PC-3 (cell line): ENCODE data around the gene FOSB. TPM values are rescaled to one million over a fixed set of nuclear protein-coding genes. Genes with fewer than 3 reads are reported as not detected.

ENCODE experiments used
- ATAC-seq: fragments of 200-7000 bp; cut with Tn5 transposase; 2 replicates; pipeline ENCODE4 v1.9.1; 2020; ENCODE audit warnings: mild to moderate bottlenecking, moderate library complexity
- BruUV-seq: library from RNA; stranded (reverse); fragments of 400-500 nt; replicated peaks from 2 replicates; lab custom pipeline; 2021; lab: Mats Ljungman, UMichigan
- CTCF ChIA-PET: fragments of 300-600 bp; sonication (Branson Sonifier 250); formaldehyde crosslinking; loops from one replicate; lab custom pipeline; 2022; ENCODE audit warnings: antibody characterized with exemption; lab: Charles Lee
- POLR2A ChIA-PET: fragments of 300-600 bp; sonication (Branson Sonifier 250); formaldehyde crosslinking; loops from one replicate; lab custom pipeline; 2022; ENCODE audit warnings: antibody characterized with exemption; ENCODE audit not compliant: unreplicated experiment; lab: Charles Lee
- DNase-seq: peaks from one replicate; pipeline ENCODE4 v3.0.0-alpha.2; 2015
- H2AFZ ChIP-seq: fragments of 300-600 bp; sonication (generic); 2 replicates; pipeline ENCODE4 v1.6.0; 2016; ENCODE audit warnings: antibody characterized with exemption, low read length
- H3F3A ChIP-seq: fragments of 300-600 bp; sonication (generic); one replicate; pipeline ENCODE4 v1.6.0; 2017; ENCODE audit warnings: antibody characterized with exemption, low read length, control low read depth, mild to moderate bottlenecking; ENCODE audit not compliant: unreplicated experiment
- H3K27ac ChIP-seq: fragments of 300-600 bp; sonication (generic); 2 replicates; pipeline ENCODE4 v1.5.1; 2016; ENCODE audit warnings: mild to moderate bottlenecking, low read length
- H3K27me3 ChIP-seq: fragments of 300-600 bp; sonication (generic); 2 replicates; pipeline ENCODE4 v1.6.1; 2016; ENCODE audit warnings: low read length, mixed read lengths
- H3K36me3 ChIP-seq: fragments of 300-600 bp; sonication (generic); 2 replicates; pipeline ENCODE4 v1.6.1; 2016; ENCODE audit warnings: low read depth, mixed run types, low read length, mixed read lengths
- H3K4me1 ChIP-seq: fragments of 300-600 bp; sonication (generic); 2 replicates; pipeline ENCODE4 v1.5.1; 2016; ENCODE audit warnings: low read length; ENCODE audit not compliant: insufficient read depth
- H3K4me2 ChIP-seq: fragments of 300-600 bp; sonication (generic); 2 replicates; pipeline ENCODE4 v1.6.0; 2016; ENCODE audit warnings: low read length
- H3K4me3 ChIP-seq: fragments of 300-600 bp; sonication (generic); 2 replicates; pipeline ENCODE4 v1.5.1; 2016; ENCODE audit warnings: mild to moderate bottlenecking, low read length, mixed read lengths
- H3K79me2 ChIP-seq: fragments of 300-600 bp; sonication (generic); 2 replicates; pipeline ENCODE4 v1.6.1; 2017; ENCODE audit warnings: low read length, mixed read lengths
- H3K9ac ChIP-seq: fragments of 300-600 bp; sonication (generic); 2 replicates; pipeline ENCODE4 v1.6.0; 2016; ENCODE audit warnings: mild to moderate bottlenecking, low read length
- H3K9me2 ChIP-seq: fragments of 300-600 bp; sonication (generic); replicated peaks from 2 replicates; pipeline ENCODE4 v1.6.1; 2016; ENCODE audit warnings: mixed run types, low read length, mixed read lengths
- H3K9me3 ChIP-seq: fragments of 300-600 bp; sonication (generic); 2 replicates; pipeline ENCODE4 v1.6.1; 2016; ENCODE audit warnings: low read length, mixed read lengths
- H4K20me1 ChIP-seq: fragments of 300-600 bp; sonication (generic); 2 replicates; pipeline ENCODE4 v1.6.1; 2016; ENCODE audit warnings: low read length, mixed read lengths
- CTCF ChIP-seq: fragments of 300-600 bp; sonication (generic); conservative IDR thresholded peaks from 2 replicates; pipeline ENCODE4 v1.5.1; 2017; ENCODE audit warnings: antibody characterized with exemption, low read depth, mild to moderate bottlenecking, low read length
- EZH2 ChIP-seq: fragments of 300-600 bp; sonication (generic); IDR thresholded peaks from one replicate; pipeline ENCODE4 v1.6.1; 2017; ENCODE audit warnings: antibody characterized with exemption, mild to moderate bottlenecking, low read length; ENCODE audit not compliant: unreplicated experiment
- EZH2phosphoT487 ChIP-seq: fragments of 300-600 bp; sonication (generic); IDR thresholded peaks from 2 replicates; pipeline ENCODE4 v1.6.1; 2018; ENCODE audit warnings: mild to moderate bottlenecking, antibody characterized with exemption, low read length, borderline replicate concordance
- intact Hi-C: fragments of 100-400 bp; cut with micrococcal nuclease; formaldehyde crosslinking; loops from 2 replicates; pipeline ENCODE4 v1.9.0; 2023
- total RNA-seq: library from RNA; depleted of rRNA; stranded (reverse); fragments of >200 nt; gene quantifications from 2 replicates; pipeline ENCODE4 v1.2.3, GENCODE V29; 2014

Gene FOSB
- total RNA-seq, 1 experiment from 2014 or later, result 35.8 TPM

- no peak overlapping the region for H3K9ac ChIP-seq
- peaks cover 4% of the 10 kb centered on the region; the same call in 1 of the 2 replicates for H3K4me1 ChIP-seq
- no peak overlapping the region for H3K4me2 ChIP-seq
- no peaks in the 10 kb centered on the region for H4K20me1 ChIP-seq
- H3F3A ChIP-seq, result no peaks in the 10 kb centered on the region
- H2AFZ ChIP-seq, result no peak overlapping the region
- H3K36me3 ChIP-seq, result no peaks in the 10 kb centered on the region
- CTCF ChIA-PET, result no interaction called here
- BruUV-seq, result no TSS peak
- POLR2A ChIA-PET, result no interaction called here
- intact Hi-C loops, result no loop called here
- H3K4me3 ChIP-seq, result no peak overlapping the region
- DNase-seq (no peak), ATAC-seq (no peak)
- TF ChIP-seq EZH2phosphoT487, result no peak
- no peak for TF ChIP-seq EZH2
- TF ChIP-seq CTCF, result no peak
- H3K27me3 ChIP-seq, result no peaks in the 10 kb centered on the region
- no peak overlapping the region for H3K27ac ChIP-seq
- H3K79me2 ChIP-seq, result no peaks in the 10 kb centered on the region
- H3K9me3 ChIP-seq, result no peaks in the 10 kb centered on the region
- no peaks in the 10 kb centered on the region for H3K9me2 ChIP-seq
Measured at GRCh38 chr19:45483033-45483432, 15.2 kb downstream of the FOSB start.

DNA sequence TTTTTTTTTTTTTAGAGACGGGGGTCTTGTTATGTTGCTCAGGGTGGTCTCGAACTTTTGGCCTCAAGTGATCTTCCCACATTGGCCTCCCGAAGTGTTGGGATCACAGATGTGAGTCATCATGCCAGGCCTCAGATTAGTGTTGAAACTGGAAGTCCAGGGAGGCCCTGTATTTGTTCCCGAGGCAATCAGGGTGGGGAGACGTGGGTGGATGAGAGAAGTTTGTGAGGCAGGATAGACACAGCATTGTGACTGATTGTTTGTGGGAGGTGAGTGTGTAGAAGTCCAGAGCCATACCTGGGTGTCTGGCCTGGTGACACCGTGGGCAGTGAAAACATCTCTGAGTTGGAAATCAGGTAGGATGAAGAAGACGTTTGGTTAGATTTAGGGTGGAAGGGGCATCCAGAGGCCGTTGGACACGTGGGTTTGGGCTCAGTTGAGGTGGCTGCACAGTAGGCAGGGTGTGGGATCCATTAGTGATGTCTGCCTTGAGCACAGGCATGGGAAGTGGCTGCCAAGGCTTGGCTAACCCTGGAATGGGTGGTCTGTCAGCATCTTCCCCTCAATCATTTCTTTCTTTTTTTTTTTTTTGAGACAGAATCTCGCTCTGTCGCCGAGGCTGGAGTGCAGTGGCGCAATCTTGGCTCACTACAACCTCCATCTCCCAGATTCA lies 16.6 kb downstream of the FOSB start:
- DNase-seq (no peak), ATAC-seq (no peak)
- no peak overlapping the region for H3K4me2 ChIP-seq
- H4K20me1 ChIP-seq, result no peaks in the 10 kb centered on the region
- H3K4me3 ChIP-seq, result no peak overlapping the region
- no peak for TF ChIP-seq CTCF
- no peak for TF ChIP-seq EZH2
- no peak for TF ChIP-seq EZH2phosphoT487
- H3K9ac ChIP-seq, result no peak overlapping the region
- ChIA-PET CTCF (interaction anchor here (0.6 to 1.7 kb wide), 5 partner anchors 43 to 159 kb away, joined by 3 to 13 read pairs (median 3); no protein-coding TSS in a partner anchor), POLR2A (no interaction called here)
- peaks cover 4% of the 10 kb centered on the region; the same call in 1 of the 2 replicates for H3K4me1 ChIP-seq
- no peaks in the 10 kb centered on the region for H3F3A ChIP-seq
- H3K27me3 ChIP-seq, result no peaks in the 10 kb centered on the region
- H2AFZ ChIP-seq, result no peak overlapping the region
- H3K9me3 ChIP-seq, result no peaks in the 10 kb centered on the region
- BruUV-seq, result no TSS peak
- H3K27ac ChIP-seq, result no peak overlapping the region
- H3K9me2 ChIP-seq, result no peaks in the 10 kb centered on the region
- intact Hi-C loops, result no loop called here
- no peaks in the 10 kb centered on the region for H3K79me2 ChIP-seq
- H3K36me3 ChIP-seq, result no peaks in the 10 kb centered on the region
